ENCODE data around the gene DIS3L2. TPM values are rescaled to one million over a fixed set of nuclear protein-coding genes. Genes with fewer than 3 reads are reported as not detected.

DIS3L2 gene
- total RNA-seq, 2 donors from 2014 or later, result 22.6 to 32.3 TPM

DNA sequence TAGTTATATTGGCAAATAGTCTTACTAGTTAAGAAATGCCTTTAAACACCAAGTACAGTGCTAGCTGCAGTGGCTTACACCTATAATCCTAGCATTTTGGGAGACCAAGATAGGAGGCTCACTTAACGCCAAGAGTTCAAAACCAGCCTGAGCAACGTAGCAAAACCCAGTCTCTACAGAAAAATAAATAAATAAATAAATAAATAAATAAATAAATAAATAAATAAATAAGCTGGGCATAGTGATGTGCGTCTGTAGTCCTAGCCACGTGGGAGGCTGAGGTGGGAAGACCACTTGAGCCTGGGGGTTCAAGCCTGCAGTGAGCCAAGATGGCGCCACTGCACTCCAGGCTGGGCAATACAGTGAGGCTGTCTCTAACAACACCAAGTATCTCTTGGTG, 258.4 kb downstream of the DIS3L2 start:
- no peaks in the 10 kb centered on the region for H3K36me3 ChIP-seq
- H3K4me3 ChIP-seq, result no peak overlapping the region
- no peak overlapping the region for H3K27ac ChIP-seq
- H3K4me1 ChIP-seq, result no peaks in the 10 kb centered on the region
- H3K9ac ChIP-seq (ENCODE audit: low read depth in 2 of 2, low read length in 2 of 2), result no peak overlapping the region
- H3K9me3 ChIP-seq, result no peaks in the 10 kb centered on the region
- TF ChIP-seq, protein P1, sequence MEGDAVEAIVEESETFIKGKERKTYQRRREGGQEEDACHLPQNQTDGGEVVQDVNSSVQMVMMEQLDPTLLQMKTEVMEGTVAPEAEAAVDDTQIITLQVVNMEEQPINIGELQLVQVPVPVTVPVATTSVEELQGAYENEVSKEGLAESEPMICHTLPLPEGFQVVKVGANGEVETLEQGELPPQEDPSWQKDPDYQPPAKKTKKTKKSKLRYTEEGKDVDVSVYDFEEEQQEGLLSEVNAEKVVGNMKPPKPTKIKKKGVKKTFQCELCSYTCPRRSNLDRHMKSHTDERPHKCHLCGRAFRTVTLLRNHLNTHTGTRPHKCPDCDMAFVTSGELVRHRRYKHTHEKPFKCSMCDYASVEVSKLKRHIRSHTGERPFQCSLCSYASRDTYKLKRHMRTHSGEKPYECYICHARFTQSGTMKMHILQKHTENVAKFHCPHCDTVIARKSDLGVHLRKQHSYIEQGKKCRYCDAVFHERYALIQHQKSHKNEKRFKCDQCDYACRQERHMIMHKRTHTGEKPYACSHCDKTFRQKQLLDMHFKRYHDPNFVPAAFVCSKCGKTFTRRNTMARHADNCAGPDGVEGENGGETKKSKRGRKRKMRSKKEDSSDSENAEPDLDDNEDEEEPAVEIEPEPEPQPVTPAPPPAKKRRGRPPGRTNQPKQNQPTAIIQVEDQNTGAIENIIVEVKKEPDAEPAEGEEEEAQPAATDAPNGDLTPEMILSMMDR (IDR thresholded peaks at IDR 0.05), result no peak
- no peak for DNase-seq
- intact Hi-C loops (cut with DNase I), result no loop called here
- no peaks in the 10 kb centered on the region for H3K27me3 ChIP-seq

DNA sequence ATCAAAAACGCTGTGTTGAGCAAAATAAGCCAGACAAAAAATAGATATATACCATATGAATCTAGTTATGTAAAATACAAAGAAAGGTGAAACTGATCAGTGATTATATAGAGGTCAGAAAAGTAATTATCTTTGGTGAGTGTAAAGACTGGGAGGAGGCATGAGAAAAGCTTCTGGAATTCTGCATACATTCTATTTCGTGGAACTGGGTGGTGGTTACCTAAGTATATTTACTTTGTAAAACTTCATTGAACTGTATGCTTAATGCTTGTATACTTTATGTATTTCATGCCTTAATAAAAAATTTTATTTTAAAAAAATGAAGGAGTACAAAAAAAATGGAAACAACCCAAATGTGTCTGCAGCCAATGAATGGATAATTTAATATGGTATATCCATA, 263.9 kb downstream of the DIS3L2 start:
- H3K27ac ChIP-seq, result no peak overlapping the region
- no peak overlapping the region for H3K4me3 ChIP-seq
- no peaks in the 10 kb centered on the region for H3K27me3 ChIP-seq
- intact Hi-C loops (cut with DNase I), result no loop called here
- DNase-seq, result no peak
- H3K9me3 ChIP-seq, result no peaks in the 10 kb centered on the region
- TF ChIP-seq, protein P1 (IDR thresholded peaks at IDR 0.05), result no peak
- H3K36me3 ChIP-seq, result no peaks in the 10 kb centered on the region
- H3K9ac ChIP-seq (ENCODE audit: low read depth in 2 of 2, low read length in 2 of 2), result no peak overlapping the region
- H3K4me1 ChIP-seq, result no peaks in the 10 kb centered on the region

DNA sequence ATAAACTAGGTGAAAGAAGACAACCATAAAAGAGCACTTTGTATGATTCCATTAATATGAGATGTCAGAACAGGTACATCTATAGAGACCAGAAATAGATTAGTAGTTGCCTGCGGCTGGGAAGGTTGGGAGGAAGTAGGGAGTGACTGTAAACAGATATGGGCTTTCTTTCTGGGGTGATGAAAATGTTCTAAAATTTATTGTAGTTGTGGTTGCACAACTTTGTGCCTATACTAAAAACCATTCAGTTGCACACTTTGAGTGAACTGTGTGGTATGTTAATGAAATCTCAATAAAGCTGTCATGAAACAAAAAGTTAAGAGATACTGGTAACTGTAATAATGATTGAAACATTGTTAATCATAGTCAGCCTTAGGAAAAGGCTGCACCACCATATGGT, 264.4 kb downstream of the DIS3L2 start:
- DNase-seq, result no peak
- H3K4me1 ChIP-seq, result no peaks in the 10 kb centered on the region
- H3K36me3 ChIP-seq, result no peaks in the 10 kb centered on the region
- H3K9ac ChIP-seq (ENCODE audit: low read depth in 2 of 2, low read length in 2 of 2), result no peak overlapping the region
- no peak overlapping the region for H3K4me3 ChIP-seq
- TF ChIP-seq, protein P1 (IDR thresholded peaks at IDR 0.05), result no peak
- H3K9me3 ChIP-seq, result no peaks in the 10 kb centered on the region
- H3K27ac ChIP-seq, result no peak overlapping the region
- intact Hi-C loops (cut with DNase I), result no loop called here
- no peaks in the 10 kb centered on the region for H3K27me3 ChIP-seq

DNA sequence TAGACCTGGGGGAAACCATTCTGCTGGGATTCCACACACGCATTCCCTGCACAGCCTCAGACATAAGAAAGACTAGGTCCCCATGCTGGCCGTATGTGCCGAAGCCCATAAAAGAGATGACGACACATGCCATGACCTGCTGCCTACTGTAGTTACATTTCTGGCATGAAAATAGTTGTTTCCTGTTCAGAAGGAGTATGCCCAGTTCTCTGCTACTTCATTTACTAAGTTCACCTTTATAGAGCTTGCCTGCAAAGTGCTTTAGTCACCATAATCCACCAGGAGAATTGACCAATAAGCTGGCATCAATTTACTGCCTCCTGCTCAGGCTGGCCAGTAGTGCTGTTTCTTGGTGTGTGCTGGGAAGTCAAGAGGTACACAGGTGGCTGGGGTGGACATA, 266.8 kb downstream of the DIS3L2 start:
- H3K27me3 ChIP-seq, result no peaks in the 10 kb centered on the region
- no peak for DNase-seq
- no peaks in the 10 kb centered on the region for H3K9me3 ChIP-seq
- intact Hi-C loops (cut with DNase I), result no loop called here
- H3K4me3 ChIP-seq, result no peak overlapping the region
- H3K9ac ChIP-seq (ENCODE audit: low read depth in 2 of 2, low read length in 2 of 2), result no peak overlapping the region
- H3K36me3 ChIP-seq, result no peaks in the 10 kb centered on the region
- no peaks in the 10 kb centered on the region for H3K4me1 ChIP-seq
- peak overlapping the region; percentile 53 for H3K27ac ChIP-seq
- TF ChIP-seq, protein P1 (IDR thresholded peaks at IDR 0.05), result no peak

DNA sequence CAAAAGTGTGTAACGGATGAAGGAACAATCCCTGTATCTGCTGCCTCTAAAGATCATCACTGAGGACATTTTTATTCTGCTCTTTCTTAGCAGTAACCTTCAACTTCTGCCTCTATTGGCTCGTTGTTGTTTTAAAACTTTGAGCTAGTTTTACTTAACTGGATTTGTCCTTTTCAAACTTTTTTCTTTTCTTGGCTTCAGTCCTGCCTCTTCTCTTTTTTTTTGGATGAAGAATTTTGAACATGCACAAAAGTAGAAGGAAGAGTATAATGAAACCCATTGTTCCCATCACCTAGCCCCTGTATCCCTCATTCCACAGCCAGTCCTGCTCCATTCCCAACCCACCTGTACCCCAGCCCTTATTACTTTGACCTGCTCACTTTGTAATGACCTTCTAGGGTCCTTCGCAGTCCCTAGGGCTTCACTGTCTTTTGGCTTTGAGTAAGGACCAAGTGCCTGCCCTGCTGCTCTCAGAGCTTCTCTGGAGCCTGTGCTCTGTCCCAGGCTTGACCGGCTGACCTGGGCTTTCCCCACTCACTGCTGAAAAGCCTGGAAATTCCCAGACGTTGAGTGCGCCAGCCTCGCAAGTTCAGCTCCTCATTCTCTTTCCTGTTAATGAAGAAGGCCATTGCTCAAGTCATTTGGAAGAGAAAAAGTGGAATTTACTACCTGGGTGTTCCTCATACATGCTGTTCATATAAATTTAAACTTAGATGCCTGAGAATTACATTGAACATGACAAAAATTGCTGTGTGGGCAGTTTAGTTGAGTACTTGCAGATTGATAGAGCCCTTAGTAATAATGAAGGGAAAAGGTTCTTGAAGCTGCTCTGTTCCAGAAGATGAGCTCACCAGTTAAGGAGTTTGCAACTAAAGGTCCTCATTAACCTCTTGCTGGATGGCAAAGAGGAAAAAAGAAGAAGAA, 267.7 kb downstream of the DIS3L2 start:
- TF ChIP-seq, protein P1 (IDR thresholded peaks at IDR 0.05), result no peak
- H3K9me3 ChIP-seq, result no peaks in the 10 kb centered on the region
- H3K27me3 ChIP-seq, result no peaks in the 10 kb centered on the region
- no peaks in the 10 kb centered on the region for H3K36me3 ChIP-seq
- intact Hi-C loops (cut with DNase I), result no loop called here
- H3K27ac ChIP-seq, result no peak overlapping the region
- no peak overlapping the region for H3K9ac ChIP-seq (ENCODE audit: low read depth in 2 of 2, low read length in 2 of 2)
- no peaks in the 10 kb centered on the region for H3K4me1 ChIP-seq
- DNase-seq, result no peak
- H3K4me3 ChIP-seq, result no peak overlapping the region
